AG04449 (cell line): ENCODE data around the gene RAB31.

Experiments
- CTCF ChIA-PET: fragments of 350-600 bp; formaldehyde crosslinking; extraction: SDS; loops from one replicate; lab custom pipeline; 2021; ENCODE audit warnings: antibody characterized with exemption; lab: Yijun Ruan, JAX
- POLR2A ChIA-PET: fragments of 400-600, 350-600 bp; formaldehyde crosslinking; extraction: SDS; loops from one replicate; lab custom pipeline; 2020; ENCODE audit warnings: antibody characterized with exemption, inconsistent platforms; lab: Yijun Ruan, JAX
- DNase-seq: peaks from one replicate; pipeline ENCODE4 v3.0.0-alpha.2; 2010; ENCODE audit warnings: low read depth, low spot score
- H3K4me3 ChIP-seq: 2 replicates; pipeline ENCODE4 v1.5.1; 2011; ENCODE audit warnings: low read depth, mild to moderate bottlenecking, control low read depth, low read length
- CTCF ChIP-seq: IDR thresholded peaks from one replicate; pipeline ENCODE4 v1.5.1; 2011; ENCODE audit warnings: mild to moderate bottlenecking, moderate library complexity, low read length, control low read depth, inconsistent platforms; ENCODE audit not compliant: insufficient read depth; ENCODE audit errors: missing control alignments

Gene RAB31

GRCh38 chr18:9711361-9712129 is 3.4 kb downstream of the RAB31 start:
- POLR2A ChIA-PET, result no interaction called here
- no peak for TF ChIP-seq CTCF
- CTCF ChIA-PET, result no interaction called here
- H3K4me3 ChIP-seq, result no peak overlapping the region
- DNase-seq, result no peak

- POLR2A ChIA-PET, result no interaction called here
Observed at GRCh38 chr18:9712130-9712577, 4.1 kb downstream of the RAB31 start.

GRCh38 chr18:9712611-9713010 is 4.5 kb downstream of the RAB31 start:
- TF ChIP-seq CTCF, result no peak
- ChIA-PET CTCF (no interaction called here), POLR2A (no interaction called here)
- DNase-seq, result no peak
- no peak overlapping the region for H3K4me3 ChIP-seq

More at GRCh38 chr18:9712130-9712577, 4.1 kb downstream of the RAB31 start:
- no peak overlapping the region for H3K4me3 ChIP-seq
- DNase-seq, result no peak
- CTCF ChIA-PET, result no interaction called here
- no peak for TF ChIP-seq CTCF

- TF ChIP-seq CTCF, result no peak
- POLR2A ChIA-PET, result no interaction called here
- no peak for DNase-seq
- CTCF ChIA-PET, result interaction anchor here (1.7 kb wide), 1 partner anchor 23 kb away, joined by 5 read pairs; no protein-coding TSS in a partner anchor
- no peak overlapping the region for H3K4me3 ChIP-seq
Observed at GRCh38 chr18:9714266-9715087, 6.4 kb downstream of the RAB31 start.

- TF ChIP-seq CTCF, result no peak
- H3K4me3 ChIP-seq, result no peak overlapping the region
- CTCF ChIA-PET, result no interaction called here
- no peak for DNase-seq
- POLR2A ChIA-PET, result no interaction called here
Observed at GRCh38 chr18:9715088-9715343, 6.9 kb downstream of the RAB31 start.
